HG02588 (cell line): ENCODE results near the gene SUSD6.
"Not testable (repeated sequence)": the region's sequence is repeated elsewhere in the genome, so short reads cannot be mapped to it uniquely, and the experiment has no call there.

Experiments
- ATAC-seq: cut with Tn5 transposase; IDR thresholded peaks from one replicate; pipeline ENCODE4 v1.9.1; 2021; ENCODE audit warnings: mild to moderate bottlenecking, moderate library complexity; ENCODE audit not compliant: unreplicated experiment

Gene SUSD6

GRCh38 chr14:69710378-69710777 lies 99.0 kb downstream of the SUSD6 start:
- no peak for ATAC-seq

- ATAC-seq: no peak
These were observed 99.7 kb downstream of the SUSD6 start for GRCh38 chr14:69711065-69711464.

GRCh38 chr14:69711477-69711876 lies 100.1 kb downstream of the SUSD6 start:
- no peak for ATAC-seq

GRCh38 chr14:69711881-69712560 lies 100.6 kb downstream of the SUSD6 start:
- ATAC-seq: no peak

GRCh38 chr14:69712599-69713088 lies 101.2 kb downstream of the SUSD6 start:
- no peak for ATAC-seq

- ATAC-seq: no peak
These were observed 101.9 kb downstream of the SUSD6 start for GRCh38 chr14:69713209-69713781.

- no peak for ATAC-seq
These were observed 102.7 kb downstream of the SUSD6 start for GRCh38 chr14:69713993-69714679.

- ATAC-seq: no peak
These were observed 104.5 kb downstream of the SUSD6 start for GRCh38 chr14:69715725-69716477.

- ATAC-seq: no peak
These were observed 105.2 kb downstream of the SUSD6 start for GRCh38 chr14:69716478-69717187.

GRCh38 chr14:69718614-69719013 lies 107.2 kb downstream of the SUSD6 start:
- ATAC-seq: not testable (repeated sequence)

GRCh38 chr14:69719501-69719951 lies 108.1 kb downstream of the SUSD6 start:
- ATAC-seq: no peak

- no peak for ATAC-seq
These were observed 109.5 kb downstream of the SUSD6 start for GRCh38 chr14:69720912-69721311.

- peak; percentile 80 for ATAC-seq
These were observed 115.5 kb downstream of the SUSD6 start for GRCh38 chr14:69726761-69727511.

- no peak for ATAC-seq
These were observed 116.5 kb downstream of the SUSD6 start for GRCh38 chr14:69727860-69728259.

- not testable (repeated sequence) for ATAC-seq
These were observed 120.7 kb downstream of the SUSD6 start for GRCh38 chr14:69731919-69732598.

GRCh38 chr14:69736405-69736804 lies 125.0 kb downstream of the SUSD6 start:
- not testable (repeated sequence) for ATAC-seq

- no peak for ATAC-seq
These were observed 129.7 kb downstream of the SUSD6 start for GRCh38 chr14:69741055-69741454.

- ATAC-seq: no peak
These were observed 138.6 kb downstream of the SUSD6 start for GRCh38 chr14:69749956-69750355.

- no peak for ATAC-seq
These were observed 139.1 kb downstream of the SUSD6 start for GRCh38 chr14:69750495-69750894.
